H1 (cell line): Measurements from ENCODE around the gene RPL28. TPM values are rescaled to one million over a fixed set of nuclear protein-coding genes. Genes with fewer than 3 reads are reported as not detected.

Source experiments
- CTCF ChIA-PET: fragments of 300-600 bp; sonication (Branson Sonifier 250); formaldehyde crosslinking; loops from one replicate; lab custom pipeline; 2021; ENCODE audit not compliant: partially characterized antibody; lab: Charles Lee
- POLR2A ChIA-PET: fragments of 300-600 bp; sonication (Branson Sonifier 250); formaldehyde crosslinking; loops from one replicate; lab custom pipeline; 2021; ENCODE audit warnings: inconsistent platforms; ENCODE audit not compliant: partially characterized antibody; lab: Charles Lee
- DNase-seq, 2 experiments: peaks; one replicate each; pipeline versions ENCODE4 v3.0.0 to v3.0.0-alpha.2; 2010 to 2022; ENCODE audit warnings: low spot score in 2 of 2, low read depth in 1 of 2, mixed read lengths in 1 of 2
- FAIRE-seq: peaks from 2 replicates; lab custom pipeline; 2011; peaks lifted over from hg19 to GRCh38; lab: Jason Lieb, UNC
- H2AFZ ChIP-seq: 2 replicates; pipeline ENCODE4 v1.8.1; 2012; ENCODE audit warnings: low read length, inconsistent platforms
- H2AK5ac ChIP-seq: 2 replicates; pipeline ENCODE4 v1.6.1; 2013; ENCODE audit warnings: low read depth, low read length
- H2BK120ac ChIP-seq: replicated peaks from 2 replicates; pipeline ENCODE3; 2013; ENCODE audit warnings: low read depth, low read length, inconsistent platforms
- H2BK12ac ChIP-seq: 2 replicates; pipeline ENCODE4 v1.6.1; 2013; ENCODE audit warnings: low read depth, low read length
- H2BK15ac ChIP-seq: 2 replicates; pipeline ENCODE4 v1.6.1; 2013; ENCODE audit warnings: low read length
- H2BK20ac ChIP-seq: 2 replicates; pipeline ENCODE4 v1.6.1; 2013; ENCODE audit warnings: low read length
- H2BK5ac ChIP-seq: 2 replicates; pipeline ENCODE4 v1.6.1; 2013; ENCODE audit warnings: low read depth, low read length
- H3K14ac ChIP-seq: 2 replicates; pipeline ENCODE4 v1.6.1; 2013; ENCODE audit warnings: inconsistent platforms; ENCODE audit not compliant: insufficient read length
- H3K18ac ChIP-seq: 2 replicates; pipeline ENCODE4 v1.6.1; 2013; ENCODE audit warnings: low read length; ENCODE audit errors: extremely low read depth
- H3K23ac ChIP-seq: 2 replicates; pipeline ENCODE4 v1.6.1; 2013; ENCODE audit warnings: inconsistent platforms; ENCODE audit not compliant: insufficient read length
- H3K23me2 ChIP-seq: 2 replicates; pipeline ENCODE4 v1.6.1; 2013; ENCODE audit warnings: low read depth, low read length
- H3K27ac ChIP-seq: 2 replicates; pipeline ENCODE4 v1.6.1; 2011; ENCODE audit warnings: low read depth, low read length, inconsistent platforms
- H3K27me3 ChIP-seq, 4 experiments: replicated peaks in 1 of 4; 1 replicate in 1 of 4; 2 replicates in 3 of 4; pipeline versions ENCODE4 v1.6.1 to v1.8.1; 2011 to 2013; ENCODE audit warnings: low read length in 3 of 4, mild to moderate bottlenecking in 3 of 4, inconsistent platforms in 2 of 4, mixed read lengths in 2 of 4, moderate library complexity in 1 of 4; ENCODE audit not compliant: control insufficient read depth in 3 of 4, insufficient read depth in 3 of 4; ENCODE audit errors: extremely low read depth in 1 of 4
- H3K36me3 ChIP-seq, 4 experiments: 2 replicates each; pipeline versions ENCODE4 v1.6.1 to v1.8.1; 2011 to 2013; ENCODE audit warnings: mild to moderate bottlenecking in 4 of 4, low read length in 3 of 4, moderate library complexity in 2 of 4, control low read depth in 1 of 4, inconsistent platforms in 1 of 4; ENCODE audit not compliant: insufficient read depth in 4 of 4, control insufficient read depth in 2 of 4
- H3K4ac ChIP-seq: replicated peaks from 2 replicates; pipeline ENCODE3; 2013; ENCODE audit warnings: low read length, low read depth, mixed read lengths, inconsistent platforms; ENCODE audit not compliant: insufficient read length
- H3K4me1 ChIP-seq, 4 experiments: replicated peaks in 1 of 4; 1 replicate in 1 of 4; 2 replicates in 3 of 4; pipeline versions ENCODE4 v1.6.1 to v1.8.1; 2011 to 2013; ENCODE audit warnings: low read length in 3 of 4, inconsistent platforms in 2 of 4, mixed read lengths in 1 of 4; ENCODE audit not compliant: insufficient read depth in 4 of 4, control insufficient read depth in 3 of 4
- H3K4me2 ChIP-seq, 2 experiments: 2 replicates each; pipeline versions ENCODE4 v1.6.1 to v1.8.1; 2011 to 2013; ENCODE audit warnings: low read depth in 2 of 2, low read length in 2 of 2, control low read depth in 1 of 2, inconsistent platforms in 1 of 2, mild to moderate bottlenecking in 1 of 2; ENCODE audit not compliant: insufficient read depth in 1 of 2
- H3K4me3 ChIP-seq, 4 experiments: fragments of 200-600, 300-600 bp in 1 of 4; sonication (generic), shearing (Covaris generic), sonication (Bioruptor Twin) in 1 of 4; 2 replicates each; pipeline versions ENCODE4 v1.5.1 to v1.8.1; 2011 to 2016; ENCODE audit warnings: low read length in 4 of 4, low read depth in 3 of 4, control low read depth in 2 of 4, inconsistent platforms in 2 of 4, mild to moderate bottlenecking in 2 of 4, mixed read lengths in 1 of 4, moderate library complexity in 1 of 4; ENCODE audit not compliant: insufficient read depth in 2 of 4; ENCODE audit errors: extremely low read depth in 1 of 4
- H3K56ac ChIP-seq: replicated peaks from 2 replicates; pipeline ENCODE3; 2013; ENCODE audit warnings: low read depth, mild to moderate bottlenecking, mixed read lengths, low read length, inconsistent platforms; ENCODE audit not compliant: insufficient read length
- H3K79me1 ChIP-seq: 2 replicates; pipeline ENCODE4 v1.6.1; 2013; ENCODE audit warnings: low read depth, low read length, control low read depth
- H3K79me2 ChIP-seq, 2 experiments: 2 replicates each; pipeline versions ENCODE4 v1.6.1 to v1.8.1; 2012 to 2013; ENCODE audit warnings: low read length in 2 of 2, mild to moderate bottlenecking in 2 of 2, inconsistent platforms in 1 of 2; ENCODE audit not compliant: insufficient read depth in 2 of 2, control insufficient read depth in 1 of 2
- H3K9ac ChIP-seq, 4 experiments: replicated peaks in 1 of 4; 1 replicate in 1 of 4; 2 replicates in 3 of 4; pipeline versions ENCODE4 v1.6.1 to v1.8.1; 2011 to 2013; ENCODE audit warnings: low read depth in 3 of 4, low read length in 3 of 4, control low read depth in 2 of 4, mild to moderate bottlenecking in 2 of 4, moderate library complexity in 2 of 4, inconsistent platforms in 1 of 4; ENCODE audit errors: extremely low read depth in 1 of 4
- H3K9me3 ChIP-seq, 2 experiments: 2 replicates each; pipeline versions ENCODE4 v1.6.1 to v1.8.1; 2012 to 2013; ENCODE audit warnings: mild to moderate bottlenecking in 2 of 2, moderate library complexity in 2 of 2, control low read depth in 1 of 2, inconsistent platforms in 1 of 2, low read depth in 1 of 2, low read length in 1 of 2, mixed read lengths in 1 of 2; ENCODE audit not compliant: insufficient read depth in 2 of 2
- H4K20me1 ChIP-seq, 2 experiments: replicated peaks in 1 of 2; 2 replicates each; pipeline versions ENCODE3 to v1.8.1; 2011 to 2013; ENCODE audit warnings: inconsistent platforms in 2 of 2, low read length in 2 of 2, mild to moderate bottlenecking in 1 of 2; ENCODE audit not compliant: insufficient read depth in 2 of 2, control insufficient read depth in 1 of 2
- H4K5ac ChIP-seq: 2 replicates; pipeline ENCODE4 v1.6.1; 2013; ENCODE audit warnings: low read length, low read depth, mixed read lengths, inconsistent platforms; ENCODE audit not compliant: insufficient read length
- H4K8ac ChIP-seq: 2 replicates; pipeline ENCODE4 v1.8.0; 2013; ENCODE audit warnings: mild to moderate bottlenecking, moderate library complexity, low read length, inconsistent platforms; ENCODE audit not compliant: insufficient read depth; ENCODE audit errors: extremely low read depth
- H4K91ac ChIP-seq: replicated peaks from 2 replicates; pipeline ENCODE3; 2013; ENCODE audit warnings: low read length, mixed read lengths, inconsistent platforms; ENCODE audit not compliant: insufficient read length
- PHF8 ChIP-seq: fragments of 200-600 bp; sonication (generic); conservative IDR thresholded peaks from 2 replicates; pipeline ENCODE4 v1.7.1; 2012; ENCODE audit warnings: low read depth, mild to moderate bottlenecking, inconsistent platforms, low read length, moderate library complexity
- POU5F1 ChIP-seq: IDR thresholded peaks from 2 replicates; pipeline ENCODE4 v1.6.1; 2011; ENCODE audit warnings: low read depth, mild to moderate bottlenecking, low read length, moderate library complexity
- WGBS, 2 experiments: shearing (Covaris generic) in 1 of 2; methylation state at CpG; one replicate each; pipeline versions ENCODE4 v1.1.6 to v1.1.7; 2013 to 2015; ENCODE audit warnings: low lambda C conversion rate in 2 of 2, mixed read lengths in 2 of 2, inconsistent platforms in 1 of 2, low coverage in 1 of 2, missing lambda C conversion rate in 1 of 2; ENCODE audit not compliant: insufficient replicate concordance in 2 of 2, insufficient coverage in 1 of 2, insufficient read length in 1 of 2; ENCODE audit errors: extremely low coverage in 1 of 2, missing lambda C conversion rate in 1 of 2; 5-methylcytosine and 5-hydroxymethylcytosine counted together
- polyA plus RNA-seq, 7 experiments: library from polyadenylated mRNA; depleted of rRNA in 3 of 7; stranded (reverse) in 5 of 7; unstranded in 2 of 7; fragments of >200 nt in 5 of 7; fragments of 200-250 nt in 2 of 7; gene quantifications; 1 replicate in 5 of 7; 2 replicates in 1 of 7; 4 replicates in 1 of 7; pipeline versions ENCODE4 v1.2.1 to v1.2.3, GENCODE V29; 2011 to 2013; ENCODE audit warnings: missing spikeins in 2 of 7, mixed read lengths in 2 of 7
- total RNA-seq: library from RNA; stranded (reverse); fragmentation: NEBNext Ultra II Directional; extraction: Animal tissue kit (Norgen Biotek cat#: 25700); gene quantifications from 2 replicates; pipeline ENCODE4 v1.2.1, GENCODE V29; 2021
- TF ChIP-seq, protein P1 (sequence below), 3 experiments: IDR thresholded peaks; 1 replicate in 2 of 3; 2 replicates in 1 of 3; pipeline versions ENCODE4 v1.5.1 to v1.6.1; 2011; ENCODE audit warnings: low read length in 3 of 3, mild to moderate bottlenecking in 3 of 3, inconsistent platforms in 2 of 3, low read depth in 1 of 3, moderate library complexity in 1 of 3; ENCODE audit not compliant: insufficient read depth in 1 of 3; ENCODE audit errors: control extremely low read depth in 1 of 3

The RPL28 gene
- total and polyA plus RNA-seq, 2 of the 8 experiments (the other 6 are each of a cell fraction or from before 2014, with no cell fraction given), result 2,123 to 8,402 TPM

DNA sequence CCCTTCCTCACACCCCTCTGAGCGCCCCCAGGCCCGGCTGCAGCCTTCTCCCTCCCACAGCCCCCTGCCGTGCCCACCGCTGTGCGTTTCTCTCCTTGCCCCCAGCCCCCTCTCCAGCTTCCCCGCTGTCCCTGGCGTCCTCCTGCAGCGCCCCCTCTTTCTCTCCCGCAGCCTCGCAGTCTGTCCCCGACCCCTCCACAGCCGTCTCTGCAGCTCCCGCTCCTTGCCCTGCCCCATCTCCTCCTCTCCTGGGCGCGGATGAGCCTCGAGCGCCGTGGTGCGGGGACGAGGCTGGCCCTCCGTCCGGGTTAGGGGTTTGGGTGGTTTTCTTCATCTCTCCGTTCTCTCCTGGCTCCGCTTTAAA, 45.0 kb upstream of the RPL28 start:
- WGBS, 2 experiments, result 1% methylated on average over 11 of the region's 24 CpGs; no CpG with 5 or more reads in 1 of the 2 experiments
- FAIRE-seq, result no peak
- Histone ChIP-seq H3K4me1 (peaks cover 0 to 21% (median 10%) of the 10 kb centered on the region in 4 experiments; a peak in 6 of 7 replicates), H2BK15ac (no peak overlapping the region), H3K4me3 (peak overlapping the region; percentile 69 to 85 (median 84)), H4K91ac (peak overlapping the region; percentile 72), H3K23me2 (peaks cover 20% of the 10 kb centered on the region; the same call in 1 of the 2 replicates), H2BK12ac (no peak overlapping the region), H3K18ac (peak overlapping the region; percentile 80), H3K4ac (peak overlapping the region; percentile 97), H3K79me1 (peaks cover 5% of the 10 kb centered on the region; the same call in 1 of the 2 replicates), H3K9ac (peak overlapping the region in 1 of 4 experiments; percentile 46; a peak in 2 of 7 replicates), H2BK20ac (no peak overlapping the region), H2BK5ac (peak overlapping the region; percentile 88), H4K20me1 (peaks cover 0 to 6% of the 10 kb centered on the region in 2 experiments), H3K27ac (0 out of 2 replicates have a peak overlapping the region, but pooled peaks have one; percentile 50), H4K8ac (peak overlapping the region; percentile 22; the same call in 1 of the 2 replicates), H4K5ac (peak overlapping the region; percentile 89), H2BK120ac (no peak overlapping the region), H2AFZ (no peak overlapping the region), H3K9me3 (no peaks in the 10 kb centered on the region), H3K79me2 (peaks cover 0 to 3% of the 10 kb centered on the region in 2 experiments; a peak in 1 of 4 replicates), H2AK5ac (no peak overlapping the region), H3K14ac (no peak overlapping the region), H3K23ac (no peak overlapping the region), H3K36me3 (peaks cover 0 to 27% (median 13%) of the 10 kb centered on the region in 4 experiments; a peak in 4 of 8 replicates), H3K4me2 (peak overlapping the region; percentile 79 to 94), H3K56ac (peak overlapping the region; percentile 67), H3K27me3 (peaks cover 0 to 3% (median 0%) of the 10 kb centered on the region in 4 experiments; a peak in 1 of 7 replicates)
- CTCF ChIA-PET, result interaction anchor here (0.6 to 1.3 kb wide), 3 partner anchors 9 to 86 kb away, joined by 3 to 6 read pairs (median 5); no protein-coding TSS in a partner anchor
- no peak for DNase-seq
- TF ChIP-seq POU5F1, result no peak
- TF ChIP-seq PHF8, result peak; percentile 30; the same call in 1 of the 2 replicates
- TF ChIP-seq, protein P1, sequence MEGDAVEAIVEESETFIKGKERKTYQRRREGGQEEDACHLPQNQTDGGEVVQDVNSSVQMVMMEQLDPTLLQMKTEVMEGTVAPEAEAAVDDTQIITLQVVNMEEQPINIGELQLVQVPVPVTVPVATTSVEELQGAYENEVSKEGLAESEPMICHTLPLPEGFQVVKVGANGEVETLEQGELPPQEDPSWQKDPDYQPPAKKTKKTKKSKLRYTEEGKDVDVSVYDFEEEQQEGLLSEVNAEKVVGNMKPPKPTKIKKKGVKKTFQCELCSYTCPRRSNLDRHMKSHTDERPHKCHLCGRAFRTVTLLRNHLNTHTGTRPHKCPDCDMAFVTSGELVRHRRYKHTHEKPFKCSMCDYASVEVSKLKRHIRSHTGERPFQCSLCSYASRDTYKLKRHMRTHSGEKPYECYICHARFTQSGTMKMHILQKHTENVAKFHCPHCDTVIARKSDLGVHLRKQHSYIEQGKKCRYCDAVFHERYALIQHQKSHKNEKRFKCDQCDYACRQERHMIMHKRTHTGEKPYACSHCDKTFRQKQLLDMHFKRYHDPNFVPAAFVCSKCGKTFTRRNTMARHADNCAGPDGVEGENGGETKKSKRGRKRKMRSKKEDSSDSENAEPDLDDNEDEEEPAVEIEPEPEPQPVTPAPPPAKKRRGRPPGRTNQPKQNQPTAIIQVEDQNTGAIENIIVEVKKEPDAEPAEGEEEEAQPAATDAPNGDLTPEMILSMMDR (IDR thresholded peaks at IDR 0.05; ENCODE audit: control extremely low read depth in 1 of 3, insufficient read depth in 1 of 3, low read depth in 1 of 3, low read length in 3 of 3), result 0 out of 4 replicates have a peak, but pooled peaks of 1 of the 3 experiments have one; percentile 6
- POLR2A ChIA-PET, result interaction anchor here (0.6 to 4.1 kb wide), 16 partner anchors 8 to 209 kb away, joined by 3 to 30 read pairs (median 3); partner anchors contain the start of genes GARIN5B, TMEM238 and UBE2S
